ENCODE results near the gene RAD52.

GRCh38 chr12:865614-866013 is 83.9 kb downstream of the RAD52 start:
- no peak for TF ChIP-seq POLR2AphosphoS5 (IDR thresholded peaks at IDR 0.05)
- TF ChIP-seq CTCF (IDR thresholded peaks at IDR 0.05) = no peak
- no peak for TF ChIP-seq POLR2A (IDR thresholded peaks at IDR 0.05)
